HEK293 (cell line): Measurements from ENCODE around the gene SYAP1.

Experiments
- CTCF ChIA-PET: fragments of 350-600 bp; formaldehyde crosslinking; extraction: SDS; loops from one replicate; lab custom pipeline; 2021; ENCODE audit warnings: antibody characterized with exemption; lab: Yijun Ruan, JAX
- POLR2A ChIA-PET: fragments of 300-600 bp; formaldehyde crosslinking; extraction: SDS; loops from one replicate; lab custom pipeline; 2020; ENCODE audit warnings: antibody characterized with exemption, inconsistent platforms; lab: Yijun Ruan, JAX
- H3K27ac ChIP-seq: fragments of 200-500 bp; sonication (Bioruptor generic); 2 replicates; pipeline ENCODE4 v1.5.1; 2014; ENCODE audit warnings: low read depth, low read length, control low read depth, inconsistent platforms; ENCODE audit errors: extremely low read depth
- H3K36me3 ChIP-seq, 2 experiments: fragments of 200-500 bp in 1 of 2; sonication (Bioruptor generic) in 1 of 2; 1 replicate in 1 of 2; 2 replicates in 1 of 2; pipeline ENCODE4 v1.5.1; 2014 to 2017; ENCODE audit warnings: inconsistent platforms in 2 of 2, low read length in 2 of 2; ENCODE audit not compliant: control insufficient read depth in 2 of 2, insufficient read depth in 1 of 2
- H3K4me1 ChIP-seq: fragments of 200-500 bp; sonication (Bioruptor generic); 2 replicates; pipeline ENCODE4 v1.5.1; 2014; ENCODE audit warnings: mild to moderate bottlenecking, low read length, inconsistent platforms; ENCODE audit not compliant: control insufficient read depth, insufficient read depth
- H3K4me3 ChIP-seq: 2 replicates; pipeline ENCODE4 v1.5.1; 2011; ENCODE audit warnings: low read depth, mild to moderate bottlenecking, control low read depth, low read length, moderate library complexity
- H3K9me3 ChIP-seq: fragments of 200-500 bp; sonication (Bioruptor generic); 2 replicates; pipeline ENCODE4 v1.5.1; 2014; ENCODE audit warnings: low read depth, low read length, inconsistent platforms; ENCODE audit not compliant: control insufficient read depth, insufficient read depth
- BCL11B ChIP-seq: fragments of 450-650 bp; formaldehyde crosslinking; IDR thresholded peaks from 2 replicates; pipeline ENCODE4 v1.5.1; 2016; ENCODE audit warnings: low read depth, missing biosample characterization, missing genetic modification characterization
- ELK4 ChIP-seq: IDR thresholded peaks from 2 replicates; pipeline ENCODE4 v1.6.1; 2011; ENCODE audit warnings: mild to moderate bottlenecking, low read depth, low read length, borderline replicate concordance
- GLIS2 ChIP-seq: fragments of 450-650 bp; formaldehyde crosslinking; IDR thresholded peaks from 2 replicates; pipeline ENCODE4 v1.5.1; 2016; ENCODE audit warnings: missing biosample characterization, missing genetic modification characterization
- KLF10 ChIP-seq: fragments of 450-650 bp; IDR thresholded peaks from 2 replicates; pipeline ENCODE4 v1.5.1; 2018; ENCODE audit warnings: missing biosample characterization, mild to moderate bottlenecking, missing genetic modification characterization
- KLF17 ChIP-seq: fragments of 450-650 bp; formaldehyde crosslinking; IDR thresholded peaks from 2 replicates; pipeline ENCODE4 v1.5.1; 2016; ENCODE audit warnings: missing biosample characterization, missing genetic modification characterization
- KLF8 ChIP-seq: fragments of 450-650 bp; formaldehyde crosslinking; IDR thresholded peaks from 2 replicates; pipeline ENCODE4 v1.5.1; 2016; ENCODE audit warnings: missing biosample characterization, missing genetic modification characterization
- RBAK ChIP-seq: fragments of 450-650 bp; formaldehyde crosslinking; IDR thresholded peaks from 2 replicates; pipeline ENCODE4 v1.5.1; 2016; ENCODE audit warnings: missing biosample characterization, missing genetic modification characterization
- SCRT2 ChIP-seq: fragments of 450-650 bp; formaldehyde crosslinking; IDR thresholded peaks from 2 replicates; pipeline ENCODE4 v1.5.1; 2016; ENCODE audit warnings: missing biosample characterization, missing genetic modification characterization
- SP7 ChIP-seq: fragments of 450-650 bp; formaldehyde crosslinking; IDR thresholded peaks from 2 replicates; pipeline ENCODE4 v1.5.1; 2016; ENCODE audit warnings: missing biosample characterization, missing genetic modification characterization
- ZFP37 ChIP-seq: fragments of 450-650 bp; formaldehyde crosslinking; IDR thresholded peaks from 2 replicates; pipeline ENCODE4 v1.5.1; 2016; ENCODE audit warnings: missing biosample characterization, missing genetic modification characterization
- ZNF157 ChIP-seq: fragments of 450-650 bp; formaldehyde crosslinking; IDR thresholded peaks from 2 replicates; pipeline ENCODE4 v1.5.1; 2016; ENCODE audit warnings: missing biosample characterization, missing genetic modification characterization
- ZNF169 ChIP-seq: fragments of 450-650 bp; formaldehyde crosslinking; IDR thresholded peaks from 2 replicates; pipeline ENCODE4 v1.5.1; 2016; ENCODE audit warnings: missing biosample characterization, missing genetic modification characterization
- ZNF174 ChIP-seq: fragments of 450-650 bp; formaldehyde crosslinking; IDR thresholded peaks from 2 replicates; pipeline ENCODE4 v1.5.0; 2017; ENCODE audit warnings: missing biosample characterization, mild to moderate bottlenecking, missing genetic modification characterization
- ZNF202 ChIP-seq: fragments of 450-650 bp; formaldehyde crosslinking; IDR thresholded peaks from 2 replicates; pipeline ENCODE4 v1.5.1; 2016; ENCODE audit warnings: missing biosample characterization, missing genetic modification characterization, borderline replicate concordance
- ZNF239 ChIP-seq: fragments of 450-650 bp; formaldehyde crosslinking; IDR thresholded peaks from 2 replicates; pipeline ENCODE4 v1.5.1; 2016; ENCODE audit warnings: missing biosample characterization, missing genetic modification characterization
- ZNF302 ChIP-seq: fragments of 450-650 bp; formaldehyde crosslinking; IDR thresholded peaks from 2 replicates; pipeline ENCODE4 v1.5.1; 2016; ENCODE audit warnings: missing biosample characterization, missing genetic modification characterization, low read depth
- ZNF324 ChIP-seq: fragments of 450-650 bp; formaldehyde crosslinking; IDR thresholded peaks from 2 replicates; pipeline ENCODE4 v1.5.1; 2016; ENCODE audit warnings: missing biosample characterization, missing genetic modification characterization
- ZNF423 ChIP-seq: fragments of 450-650 bp; formaldehyde crosslinking; IDR thresholded peaks from 2 replicates; pipeline ENCODE4 v1.5.1; 2016; ENCODE audit warnings: missing biosample characterization, missing genetic modification characterization
- ZNF433 ChIP-seq: fragments of 450-650 bp; formaldehyde crosslinking; IDR thresholded peaks from 2 replicates; pipeline ENCODE4 v1.5.1; 2016; ENCODE audit warnings: missing biosample characterization, missing genetic modification characterization, low read depth
- ZNF521 ChIP-seq: fragments of 450-650 bp; formaldehyde crosslinking; IDR thresholded peaks from 2 replicates; pipeline ENCODE4 v1.5.1; 2017; ENCODE audit warnings: missing biosample characterization, mild to moderate bottlenecking, missing genetic modification characterization
- ZNF530 ChIP-seq: fragments of 450-650 bp; formaldehyde crosslinking; IDR thresholded peaks from 2 replicates; pipeline ENCODE4 v1.5.1; 2016; ENCODE audit warnings: low read depth, missing biosample characterization, missing genetic modification characterization
- ZNF623 ChIP-seq: fragments of 450-650 bp; formaldehyde crosslinking; IDR thresholded peaks from 2 replicates; pipeline ENCODE4 v1.5.1; 2016; ENCODE audit warnings: missing biosample characterization, missing genetic modification characterization
- ZNF664 ChIP-seq: fragments of 450-650 bp; formaldehyde crosslinking; IDR thresholded peaks from 2 replicates; pipeline ENCODE4 v1.5.1; 2016; ENCODE audit warnings: missing biosample characterization, missing genetic modification characterization
- ZNF692 ChIP-seq: fragments of 450-650 bp; formaldehyde crosslinking; IDR thresholded peaks from 2 replicates; pipeline ENCODE4 v1.5.1; 2016; ENCODE audit warnings: missing biosample characterization, missing genetic modification characterization
- ZNF785 ChIP-seq: fragments of 450-650 bp; formaldehyde crosslinking; IDR thresholded peaks from 2 replicates; pipeline ENCODE4 v1.5.1; 2016; ENCODE audit warnings: missing biosample characterization, missing genetic modification characterization
- ZSCAN30 ChIP-seq: fragments of 450-650 bp; IDR thresholded peaks from 2 replicates; pipeline ENCODE4 v1.5.1; 2018; ENCODE audit warnings: missing biosample characterization, mild to moderate bottlenecking, missing genetic modification characterization, moderate library complexity
- TF ChIP-seq, protein P1 (sequence below): fragments of 450-650 bp; formaldehyde crosslinking; IDR thresholded peaks from 2 replicates; pipeline ENCODE4 v1.5.1; 2016; ENCODE audit warnings: missing biosample characterization, missing genetic modification characterization
- TF ChIP-seq, protein P2 (sequence below): fragments of 450-650 bp; formaldehyde crosslinking; IDR thresholded peaks from 2 replicates; pipeline ENCODE4 v1.5.1; 2016; ENCODE audit warnings: missing biosample characterization, missing genetic modification characterization

The SYAP1 gene

GRCh38 chrX:16719334-16720084 is at the start of gene SYAP1:
Gene SYAP1 (plus strand): TSS chrX:16719612. CDS start chrX:16719725, 113 bp downstream.
- ChIA-PET CTCF (interaction anchor here (0.6 to 1.2 kb wide), 5 partner anchors 84 to 922 kb away, joined by 3 to 5 read pairs (median 3); no protein-coding TSS in a partner anchor), POLR2A (interaction anchor here (0.6 to 2.1 kb wide), 28 partner anchors 8 to 981 kb away, joined by 3 to 36 read pairs (median 4); partner anchors contain the start of genes AP1S2, CA5B and TXLNG)
- peak within 1 kb of the TSS; percentile 81 for H3K27ac ChIP-seq
- no peaks in the 10 kb centered on the region; the same call in 1 of the 2 replicates for H3K4me1 ChIP-seq
- H3K36me3 ChIP-seq = peaks cover 0 to 9% of the 10 kb centered on the region in 2 experiments; a peak in 2 of 3 replicates
- H3K4me3 ChIP-seq = peak within 1 kb of the TSS; percentile 89
- no peaks in the 10 kb centered on the region for H3K9me3 ChIP-seq
- TF ChIP-seq, protein P1, sequence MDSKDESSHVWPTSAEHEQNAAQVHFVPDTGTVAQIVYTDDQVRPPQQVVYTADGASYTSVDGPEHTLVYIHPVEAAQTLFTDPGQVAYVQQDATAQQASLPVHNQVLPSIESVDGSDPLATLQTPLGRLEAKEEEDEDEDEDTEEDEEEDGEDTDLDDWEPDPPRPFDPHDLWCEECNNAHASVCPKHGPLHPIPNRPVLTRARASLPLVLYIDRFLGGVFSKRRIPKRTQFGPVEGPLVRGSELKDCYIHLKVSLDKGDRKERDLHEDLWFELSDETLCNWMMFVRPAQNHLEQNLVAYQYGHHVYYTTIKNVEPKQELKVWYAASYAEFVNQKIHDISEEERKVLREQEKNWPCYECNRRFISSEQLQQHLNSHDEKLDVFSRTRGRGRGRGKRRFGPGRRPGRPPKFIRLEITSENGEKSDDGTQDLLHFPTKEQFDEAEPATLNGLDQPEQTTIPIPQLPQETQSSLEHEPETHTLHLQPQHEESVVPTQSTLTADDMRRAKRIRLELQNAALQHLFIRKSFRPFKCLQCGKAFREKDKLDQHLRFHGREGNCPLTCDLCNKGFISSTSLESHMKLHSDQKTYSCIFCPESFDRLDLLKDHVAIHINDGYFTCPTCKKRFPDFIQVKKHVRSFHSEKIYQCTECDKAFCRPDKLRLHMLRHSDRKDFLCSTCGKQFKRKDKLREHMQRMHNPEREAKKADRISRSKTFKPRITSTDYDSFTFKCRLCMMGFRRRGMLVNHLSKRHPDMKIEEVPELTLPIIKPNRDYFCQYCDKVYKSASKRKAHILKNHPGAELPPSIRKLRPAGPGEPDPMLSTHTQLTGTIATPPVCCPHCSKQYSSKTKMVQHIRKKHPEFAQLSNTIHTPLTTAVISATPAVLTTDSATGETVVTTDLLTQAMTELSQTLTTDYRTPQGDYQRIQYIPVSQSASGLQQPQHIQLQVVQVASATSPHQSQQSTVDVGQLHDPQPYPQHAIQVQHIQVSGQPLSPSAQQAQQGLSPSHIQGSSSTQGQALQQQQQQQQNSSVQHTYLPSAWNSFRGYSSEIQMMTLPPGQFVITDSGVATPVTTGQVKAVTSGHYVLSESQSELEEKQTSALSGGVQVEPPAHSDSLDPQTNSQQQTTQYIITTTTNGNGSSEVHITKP (tag by site-specific recombination) = peak; percentile 84
- TF ChIP-seq KLF17 (tag by site-specific recombination) = peak; percentile 60; the same call in 1 of the 2 replicates
- TF ChIP-seq, protein P2, sequence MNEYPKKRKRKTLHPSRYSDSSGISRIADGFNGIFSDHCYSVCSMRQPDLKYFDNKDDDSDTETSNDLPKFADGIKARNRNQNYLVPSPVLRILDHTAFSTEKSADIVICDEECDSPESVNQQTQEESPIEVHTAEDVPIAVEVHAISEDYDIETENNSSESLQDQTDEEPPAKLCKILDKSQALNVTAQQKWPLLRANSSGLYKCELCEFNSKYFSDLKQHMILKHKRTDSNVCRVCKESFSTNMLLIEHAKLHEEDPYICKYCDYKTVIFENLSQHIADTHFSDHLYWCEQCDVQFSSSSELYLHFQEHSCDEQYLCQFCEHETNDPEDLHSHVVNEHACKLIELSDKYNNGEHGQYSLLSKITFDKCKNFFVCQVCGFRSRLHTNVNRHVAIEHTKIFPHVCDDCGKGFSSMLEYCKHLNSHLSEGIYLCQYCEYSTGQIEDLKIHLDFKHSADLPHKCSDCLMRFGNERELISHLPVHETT (tag by site-specific recombination) = peak; percentile 21; the same call in 1 of the 2 replicates
- no peak for TF ChIP-seq ZNF169 (tag by site-specific recombination)
- TF ChIP-seq ZNF157 = no peak
- TF ChIP-seq KLF10 (tag by site-specific recombination) = no peak
- no peak for TF ChIP-seq ZNF623 (tag by site-specific recombination)
- peak; percentile 81; the same call in 1 of the 2 replicates for TF ChIP-seq ZFP37
- TF ChIP-seq ZNF521 = no peak
- no peak for TF ChIP-seq ZNF324 (tag by site-specific recombination)
- no peak for TF ChIP-seq ZNF785
- no peak for TF ChIP-seq ELK4
- no peak for TF ChIP-seq RBAK (tag by site-specific recombination)
- TF ChIP-seq ZNF302 (tag by site-specific recombination) = no peak
- TF ChIP-seq KLF8 (tag by site-specific recombination) = peak; percentile 69
- no peak for TF ChIP-seq ZNF433 (tag by site-specific recombination)
- TF ChIP-seq SCRT2 (tag by site-specific recombination) = peak; percentile 84
- peak; percentile 65 for TF ChIP-seq ZNF423 (tag by site-specific recombination)
- peak; percentile 57; the same call in 1 of the 2 replicates for TF ChIP-seq GLIS2 (tag by site-specific recombination)
- no peak for TF ChIP-seq ZNF239 (tag by site-specific recombination)
- no peak for TF ChIP-seq ZNF202 (tag by site-specific recombination)
- no peak; the same call in 1 of the 2 replicates for TF ChIP-seq ZNF692
- no peak for TF ChIP-seq ZNF530
- TF ChIP-seq BCL11B (tag by site-specific recombination) = no peak
- peak; percentile 64 for TF ChIP-seq SP7 (tag by site-specific recombination)
- no peak for TF ChIP-seq ZNF174 (tag by site-specific recombination)
- no peak for TF ChIP-seq ZNF664
- TF ChIP-seq ZSCAN30 (tag by site-specific recombination) = peak; percentile 65
